Fibroblast of skin of back (primary cell): Measurements from ENCODE around the gene TBC1D22A.
A peak's percentile ranks its signal among the peaks of the same experiment; 100 is the strongest.

ENCODE experiments used
- DNase-seq: peaks from one replicate; pipeline ENCODE4 v3.0.0-alpha.2; 2013

TBC1D22A gene

DNA sequence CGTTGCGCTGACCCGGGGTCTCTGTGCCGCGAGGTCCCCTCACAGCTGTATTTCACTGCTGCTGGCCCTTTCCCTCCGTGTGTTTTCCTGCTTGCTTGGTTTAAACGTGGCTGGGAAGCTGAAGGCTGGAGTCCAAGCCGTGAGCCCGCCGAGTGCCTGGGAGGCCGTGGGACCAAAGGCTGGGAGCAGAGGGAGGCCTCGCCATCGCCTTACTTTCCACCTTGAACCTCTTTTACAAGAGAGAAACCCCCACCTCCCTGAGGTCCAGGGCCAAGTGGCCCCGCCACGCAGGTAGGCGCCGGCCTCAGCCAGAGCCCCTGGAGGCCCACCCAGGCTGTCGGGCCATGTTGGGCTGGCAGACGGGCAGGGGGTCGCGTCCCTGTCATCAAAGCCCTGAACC is 411.6 kb downstream of the TBC1D22A start:
- DNase-seq, result no peak

DNA sequence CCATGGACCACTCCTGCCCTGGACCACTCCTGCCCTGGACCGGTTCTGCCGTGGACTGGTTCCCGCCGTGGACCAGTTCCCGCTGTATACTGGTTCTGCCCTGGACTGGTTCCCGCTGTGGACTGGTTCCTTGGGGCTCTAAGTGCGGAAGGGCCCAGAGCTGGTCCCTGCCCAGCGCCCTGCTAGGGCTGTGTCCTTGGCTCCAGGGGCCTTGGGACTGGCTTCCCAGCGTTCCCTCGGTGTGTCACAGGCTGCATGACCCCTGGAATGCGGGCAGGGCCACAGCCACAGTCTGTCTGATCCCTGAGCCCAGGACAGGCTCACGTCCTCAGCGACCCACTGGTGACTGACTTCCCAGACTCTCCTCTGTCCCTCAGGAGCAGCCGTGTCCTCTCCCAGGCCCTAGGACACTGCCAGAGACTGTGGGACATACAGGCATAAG is 412.2 kb downstream of the TBC1D22A start:
- peak; percentile 6 for DNase-seq

DNA sequence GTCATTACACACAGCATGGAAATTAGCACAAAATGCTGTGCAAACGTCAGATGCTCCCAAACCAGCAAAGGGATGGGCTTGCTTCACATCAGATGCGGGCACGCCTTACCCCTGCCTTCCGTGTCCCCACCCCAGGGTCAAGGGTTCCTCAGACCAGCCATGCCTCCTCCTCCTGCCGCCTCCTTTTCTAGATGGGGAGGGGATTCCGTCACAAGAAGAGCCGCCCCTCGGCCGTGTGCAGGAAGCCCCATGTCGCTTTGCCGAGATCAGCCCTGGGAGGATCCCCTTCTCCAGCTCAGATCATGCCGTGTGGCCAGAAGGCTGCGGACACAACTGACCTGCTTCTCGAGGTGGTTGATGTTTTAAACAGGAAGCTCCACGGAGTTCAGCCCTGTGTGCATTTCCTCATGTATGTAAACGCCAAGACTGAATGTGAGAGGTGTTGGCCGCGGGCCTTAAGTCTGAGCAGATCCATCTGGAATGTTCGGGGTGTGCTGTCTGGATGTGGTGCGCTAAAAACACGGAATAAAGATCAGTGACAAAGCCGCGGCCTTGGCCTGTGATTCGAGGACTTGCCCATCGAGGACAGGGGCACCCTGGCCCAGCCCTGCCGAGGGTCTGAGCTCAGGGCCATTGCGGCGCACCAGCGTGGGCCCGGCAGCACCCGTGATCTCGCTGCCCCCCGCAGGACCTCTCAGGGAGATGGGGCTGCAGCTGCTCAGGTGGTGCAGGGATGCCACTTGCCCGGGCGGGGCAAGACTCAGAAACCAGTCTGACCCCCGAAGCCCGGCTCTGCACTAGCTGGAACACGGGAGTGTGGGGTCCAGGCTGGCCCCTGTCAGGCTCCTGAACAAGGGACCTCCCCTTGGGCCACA is 412.9 kb downstream of the TBC1D22A start:
- peak; percentile 55 for DNase-seq

DNA sequence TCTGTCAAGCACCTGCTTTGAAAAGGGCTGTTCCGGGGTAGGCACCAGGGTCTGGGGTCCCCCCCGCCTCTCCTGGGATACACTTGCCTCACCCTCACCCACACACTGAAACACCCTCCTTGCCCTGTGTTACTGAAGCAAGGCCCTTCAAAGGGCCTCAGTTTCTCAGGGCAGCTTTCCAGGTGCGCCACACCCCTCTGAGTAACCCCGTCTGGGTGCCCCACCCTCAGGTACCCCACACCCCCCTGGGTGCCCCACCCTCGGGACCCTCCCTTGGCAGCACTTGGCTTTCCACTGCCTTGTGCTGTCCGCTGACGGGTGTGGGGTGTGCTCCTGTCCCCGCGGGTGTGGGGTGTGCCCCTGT is 413.6 kb downstream of the TBC1D22A start:
- DNase-seq, result no peak

DNA sequence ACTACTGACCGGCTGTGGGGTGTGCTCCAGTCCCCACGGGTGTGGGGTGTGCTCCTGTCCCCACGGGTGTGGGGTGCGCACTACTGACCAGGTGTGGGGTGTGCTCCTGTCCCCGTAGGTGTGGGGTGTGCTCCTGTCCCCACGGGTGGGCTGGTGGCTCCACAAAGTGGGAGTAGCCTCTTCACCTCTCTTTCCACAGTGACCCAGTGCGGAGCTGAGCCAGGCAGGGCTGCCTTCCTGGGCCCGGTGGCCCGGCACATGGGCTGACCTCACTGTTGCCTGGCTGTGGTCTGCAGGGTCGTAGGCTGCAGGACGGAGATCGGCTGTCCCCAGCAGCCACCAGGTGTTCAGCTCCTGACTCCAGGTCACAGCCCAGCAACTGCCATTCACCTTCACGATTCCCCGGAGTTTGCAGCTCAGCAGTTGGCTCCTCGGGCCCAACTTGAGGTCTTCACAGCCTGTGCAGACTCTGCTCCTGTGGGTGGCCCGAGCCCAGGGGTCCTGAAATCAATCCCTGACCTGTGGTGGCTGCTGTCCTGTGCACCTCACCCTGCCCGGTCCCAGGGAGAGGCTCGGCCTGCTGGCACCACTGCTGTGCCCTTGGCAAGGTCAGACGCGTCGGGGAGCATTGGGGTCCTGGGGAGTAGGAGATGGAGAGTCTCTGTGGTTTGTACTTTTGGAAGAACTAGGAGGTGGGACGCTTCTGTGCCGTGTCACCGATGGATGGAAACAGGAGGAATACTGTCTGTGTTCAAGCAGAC is 414.3 kb downstream of the TBC1D22A start:
- DNase-seq, result no peak

DNA sequence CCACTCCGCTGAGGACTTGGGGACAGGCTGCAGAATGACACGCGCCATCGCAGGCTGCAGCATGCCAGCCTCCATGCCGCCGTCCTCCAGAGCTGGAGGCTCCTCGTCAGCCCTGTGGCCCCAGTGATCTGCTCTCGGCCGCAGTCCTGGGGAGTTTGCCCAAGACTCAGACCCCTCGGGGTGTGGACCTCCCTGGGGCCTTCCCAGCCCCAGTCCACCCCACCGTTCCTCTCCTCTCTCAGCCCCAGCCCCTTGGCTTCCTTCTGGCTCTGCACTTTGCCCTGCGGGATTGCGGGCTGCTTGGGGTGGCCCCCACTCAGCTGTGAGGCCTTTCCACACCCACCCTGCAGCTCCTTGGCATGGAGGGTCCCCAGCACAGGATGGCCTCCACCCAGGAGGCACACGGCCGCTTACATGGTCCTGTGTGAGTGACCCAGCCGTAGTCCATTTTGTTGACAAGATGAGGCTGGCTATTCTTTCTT is 414.9 kb downstream of the TBC1D22A start:
- no peak for DNase-seq

DNA sequence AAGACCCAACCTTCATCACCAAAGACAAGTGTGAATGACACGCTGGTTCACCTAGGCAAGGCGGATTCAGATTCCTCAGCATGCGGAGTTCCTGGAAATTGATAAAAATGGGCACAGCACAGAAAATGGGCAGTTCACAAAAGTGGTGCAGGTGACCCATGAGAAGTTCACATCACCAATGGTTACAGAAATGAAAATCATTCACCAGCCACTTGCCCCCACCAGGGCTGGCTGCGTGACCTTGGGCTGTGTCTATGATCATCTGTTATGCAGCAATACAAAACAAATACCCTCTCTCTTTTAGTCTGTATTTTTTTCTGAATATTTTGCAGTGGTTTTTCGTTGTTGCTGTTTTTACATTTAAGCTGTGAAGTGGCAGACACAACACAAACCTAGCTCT is 415.9 kb downstream of the TBC1D22A start:
- DNase-seq, result no peak

DNA sequence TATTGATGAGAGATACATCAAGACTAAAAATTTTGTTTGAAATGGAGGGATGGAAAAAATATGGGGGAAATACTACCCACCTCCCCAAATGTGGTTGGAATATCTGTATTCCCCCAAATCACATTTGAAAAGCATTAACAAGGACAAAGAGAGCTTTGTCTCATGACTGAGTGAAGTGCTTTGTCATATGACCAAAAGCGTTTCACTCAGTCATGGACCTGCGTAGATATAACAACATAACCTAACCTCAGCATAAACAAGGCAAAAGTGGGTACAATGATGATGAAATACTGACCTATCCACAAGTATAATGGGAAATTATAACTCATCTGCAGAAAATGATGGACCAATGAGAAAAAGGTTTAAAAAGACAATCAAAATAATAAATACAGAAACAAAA is 418.3 kb downstream of the TBC1D22A start:
- DNase-seq, result no peak

DNA sequence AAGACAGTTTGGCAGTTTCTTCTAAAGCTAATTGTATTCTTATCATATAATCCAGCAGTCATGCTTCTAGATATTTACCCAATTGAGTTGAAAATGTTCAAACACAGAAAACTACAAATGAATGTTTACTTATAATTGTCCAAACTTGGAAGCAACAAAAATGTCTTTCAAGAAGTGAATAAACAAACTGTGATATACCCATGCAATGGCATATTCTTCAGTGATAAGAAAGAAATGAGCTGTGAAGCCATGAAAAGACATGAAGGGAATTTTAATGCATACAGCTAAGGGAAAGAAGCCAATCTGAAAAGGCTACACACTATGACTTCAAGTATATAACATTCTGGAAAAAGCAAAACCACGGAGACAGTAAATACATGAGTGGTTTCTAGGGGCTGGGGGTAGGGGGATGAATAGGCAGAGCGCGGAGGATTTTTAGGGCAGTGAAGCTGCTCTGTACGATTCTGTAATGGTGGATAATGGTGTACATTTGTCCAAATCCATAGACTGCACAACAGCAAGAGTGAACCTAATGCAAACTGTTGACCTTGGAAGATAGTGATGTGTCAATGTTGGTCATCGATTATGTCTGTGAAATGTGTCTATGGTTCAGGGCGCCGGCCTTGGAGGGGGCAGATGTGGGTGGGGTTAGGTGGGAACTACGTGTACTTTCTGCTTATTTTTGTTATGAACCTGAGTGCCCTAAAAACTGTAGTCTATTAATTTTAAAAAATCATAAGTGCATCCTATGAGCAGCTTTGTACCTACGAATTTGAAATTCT is 424.9 kb downstream of the TBC1D22A start:
- DNase-seq, result no peak

DNA sequence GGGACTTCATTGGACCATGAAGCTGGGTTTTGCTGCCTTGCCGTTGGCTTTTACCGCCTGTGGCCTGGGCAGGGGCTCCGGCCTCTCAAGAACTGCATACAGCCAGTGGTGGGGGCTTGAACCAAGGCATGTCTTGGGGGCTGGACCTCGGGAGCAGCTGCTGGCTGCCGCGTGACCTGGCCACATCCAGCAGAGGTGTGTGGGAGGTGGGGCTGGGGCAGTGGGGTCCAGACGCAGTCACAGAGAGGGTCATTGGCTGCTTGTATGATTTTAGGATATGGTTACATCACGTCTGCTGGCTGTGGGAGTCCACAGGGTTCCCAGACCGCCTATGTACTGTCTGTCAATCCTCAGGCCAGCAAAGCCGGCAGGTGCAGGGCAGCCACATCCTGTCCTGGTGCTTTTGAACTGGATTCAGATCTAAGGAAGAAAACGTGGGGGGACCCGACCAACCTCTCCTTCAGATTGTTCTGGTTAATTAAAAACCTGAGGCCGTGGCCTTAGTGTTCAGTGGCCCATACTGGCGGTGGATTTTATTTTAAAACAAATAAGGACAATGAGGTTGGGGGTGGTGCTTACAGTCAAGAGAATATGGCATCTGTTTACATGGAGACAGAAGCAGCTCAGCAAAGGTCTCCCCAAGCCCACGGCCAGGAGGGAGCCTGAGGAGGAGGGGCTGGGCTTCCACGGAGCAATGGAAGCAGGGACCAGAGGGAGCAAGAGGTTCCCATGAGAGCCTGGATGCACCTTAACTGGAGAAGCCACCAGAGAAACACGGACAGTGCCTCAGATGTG is 426.0 kb downstream of the TBC1D22A start:
- no peak for DNase-seq

DNA sequence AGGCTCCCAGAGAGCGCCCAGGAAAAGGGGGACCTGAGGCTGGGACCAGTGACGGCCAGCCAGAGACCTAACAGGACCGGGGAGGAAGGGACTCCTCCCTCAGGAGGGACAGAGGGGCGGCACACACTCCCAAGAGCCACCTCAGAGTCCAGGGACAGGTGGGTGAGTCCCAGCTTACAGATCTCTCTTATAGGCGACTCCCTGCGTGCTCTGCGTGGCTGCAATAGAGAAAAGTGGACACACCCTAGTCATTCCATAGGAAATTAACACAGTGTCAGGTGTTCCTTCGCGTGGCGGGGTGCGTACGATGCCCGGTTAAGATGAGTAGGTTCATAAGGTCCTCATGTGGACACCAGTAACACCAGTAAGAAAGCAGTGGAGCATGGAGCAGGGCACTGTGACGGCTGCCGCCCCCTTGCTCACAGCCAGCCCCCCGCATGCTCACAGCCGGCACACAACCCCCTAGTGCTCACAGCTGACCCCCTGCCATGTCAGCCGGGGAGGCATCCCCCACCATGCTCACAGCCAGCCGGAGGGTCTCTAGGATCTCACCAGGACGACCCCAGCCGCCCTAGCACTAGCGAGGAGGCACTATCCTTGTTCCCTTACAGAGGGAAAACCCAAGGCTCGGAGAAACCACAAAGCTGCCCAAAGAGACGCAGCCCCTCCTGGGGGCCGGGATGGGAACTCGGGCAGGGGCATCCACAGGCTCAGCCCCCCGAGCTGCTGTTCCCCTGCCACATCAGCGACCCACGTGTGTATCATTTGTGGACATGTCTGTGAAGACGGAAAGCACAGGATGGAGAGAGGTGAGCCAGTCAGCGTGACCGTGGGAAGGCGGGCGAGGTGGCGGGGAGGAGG is 426.8 kb downstream of the TBC1D22A start:
- no peak for DNase-seq

DNA sequence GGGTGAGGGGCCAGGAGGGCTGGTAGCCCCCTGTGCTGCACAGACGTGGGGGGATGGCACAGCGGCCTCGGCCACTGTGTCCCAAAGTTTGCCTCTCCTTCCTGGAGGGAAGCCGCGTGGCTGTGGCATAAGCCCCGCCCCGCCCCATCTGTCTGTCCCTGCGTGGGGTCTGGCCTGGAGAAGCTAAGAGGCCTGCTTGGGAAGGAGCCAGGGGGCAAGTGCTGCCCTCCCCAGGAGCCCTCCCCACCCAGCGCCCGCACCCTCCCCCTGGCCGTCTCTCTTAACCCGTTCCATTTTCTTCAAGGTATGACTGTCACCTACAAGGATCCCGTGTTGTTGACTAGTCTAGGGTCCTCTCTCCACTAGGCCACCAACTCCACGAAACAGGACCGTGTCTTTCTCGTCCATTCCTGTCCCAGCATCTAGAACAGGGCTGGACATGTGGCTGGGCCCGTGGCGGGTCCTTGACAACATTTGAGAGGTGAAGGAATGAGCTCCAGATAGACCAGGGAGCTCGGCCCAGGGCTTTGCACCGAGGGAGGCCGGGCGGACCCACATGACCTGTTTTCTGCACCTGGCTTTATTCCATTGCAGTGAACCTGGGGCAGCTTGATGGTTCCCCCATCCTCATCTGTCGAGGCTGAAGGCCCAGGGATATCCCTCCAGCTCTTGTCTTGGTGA is 428.0 kb downstream of the TBC1D22A start:
- no peak for DNase-seq

DNA sequence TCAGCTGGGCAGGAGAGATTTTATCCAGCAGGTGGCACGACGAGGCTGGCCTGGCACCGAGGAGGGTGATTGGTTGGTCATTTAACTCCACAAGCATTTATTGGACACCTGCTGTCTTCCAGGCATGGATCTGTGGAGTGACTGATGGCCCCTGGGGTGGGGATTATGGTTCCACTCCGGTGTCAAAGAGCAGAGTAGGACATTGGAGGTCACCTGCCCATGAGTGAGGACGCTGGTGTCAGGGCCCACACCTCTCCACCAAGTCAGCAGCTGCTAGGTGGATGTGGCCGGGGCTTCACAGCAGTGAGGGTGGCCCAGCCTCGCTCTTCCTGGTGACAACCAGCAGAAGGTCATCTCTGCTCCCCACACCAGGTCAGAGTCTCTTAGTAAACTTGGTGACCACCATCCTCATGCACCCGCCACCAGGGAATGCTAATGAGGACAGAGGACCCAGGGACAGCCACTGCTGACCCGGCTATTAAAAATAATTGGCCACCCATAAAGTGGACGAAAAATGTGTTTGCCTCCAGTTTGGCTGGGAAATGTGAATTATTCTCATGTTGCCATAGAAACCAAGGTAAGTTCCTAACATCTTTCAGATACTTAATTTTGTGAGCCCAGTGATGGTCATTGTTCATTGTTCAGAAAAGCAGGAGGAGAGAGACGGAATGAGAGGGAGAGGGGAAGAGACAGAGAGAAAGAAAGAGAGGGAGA is 428.7 kb downstream of the TBC1D22A start:
- no peak for DNase-seq

DNA sequence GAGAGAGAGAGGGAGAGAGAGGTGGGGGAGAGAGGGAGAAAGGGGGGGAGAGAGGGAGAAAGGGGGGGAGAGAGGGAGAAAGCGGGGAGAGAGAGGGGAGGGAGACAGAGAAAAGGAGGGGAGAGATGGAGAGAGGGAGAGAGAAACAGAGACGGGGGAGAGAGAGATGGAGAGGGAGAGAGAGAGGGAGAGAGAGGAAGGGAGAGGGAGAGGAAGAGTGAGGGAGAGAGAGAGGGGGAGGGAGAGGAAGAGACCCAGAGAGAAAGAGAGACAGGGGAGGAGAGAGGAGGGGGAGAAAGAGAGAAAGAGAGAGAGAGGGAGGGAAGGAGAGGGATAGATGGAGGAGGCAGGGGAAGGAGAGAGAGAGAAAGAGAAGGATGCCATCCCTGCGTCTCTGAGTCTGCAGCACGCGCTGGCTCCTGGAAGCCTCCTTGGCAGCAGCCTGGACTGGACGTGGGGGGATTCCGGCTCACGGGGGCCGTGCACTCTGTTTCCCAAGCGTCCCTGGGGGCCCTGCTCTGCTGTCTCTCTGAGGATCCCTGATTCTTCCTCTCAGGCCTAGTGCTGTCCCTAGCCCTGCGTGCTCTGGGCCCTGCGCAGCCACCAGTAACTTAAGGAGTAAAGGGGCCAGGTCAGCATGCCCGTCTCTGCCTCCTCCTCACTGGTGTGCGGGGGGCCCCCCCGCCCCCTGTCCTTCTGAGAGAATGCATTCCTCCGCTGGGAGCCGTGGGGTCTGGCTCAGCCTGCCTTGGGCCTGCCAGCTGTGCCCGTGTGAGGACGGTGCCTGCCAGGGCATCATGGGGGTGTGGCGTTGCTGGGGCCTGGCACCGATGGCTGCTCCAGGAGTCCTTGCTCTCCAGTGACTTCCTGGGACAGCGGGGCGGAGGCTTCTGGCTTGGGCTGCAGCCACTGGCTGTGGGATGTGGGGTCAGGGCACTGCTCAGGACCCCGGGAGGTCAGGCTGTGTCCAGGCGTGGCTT is 429.5 kb downstream of the TBC1D22A start:
- no peak for DNase-seq

DNA sequence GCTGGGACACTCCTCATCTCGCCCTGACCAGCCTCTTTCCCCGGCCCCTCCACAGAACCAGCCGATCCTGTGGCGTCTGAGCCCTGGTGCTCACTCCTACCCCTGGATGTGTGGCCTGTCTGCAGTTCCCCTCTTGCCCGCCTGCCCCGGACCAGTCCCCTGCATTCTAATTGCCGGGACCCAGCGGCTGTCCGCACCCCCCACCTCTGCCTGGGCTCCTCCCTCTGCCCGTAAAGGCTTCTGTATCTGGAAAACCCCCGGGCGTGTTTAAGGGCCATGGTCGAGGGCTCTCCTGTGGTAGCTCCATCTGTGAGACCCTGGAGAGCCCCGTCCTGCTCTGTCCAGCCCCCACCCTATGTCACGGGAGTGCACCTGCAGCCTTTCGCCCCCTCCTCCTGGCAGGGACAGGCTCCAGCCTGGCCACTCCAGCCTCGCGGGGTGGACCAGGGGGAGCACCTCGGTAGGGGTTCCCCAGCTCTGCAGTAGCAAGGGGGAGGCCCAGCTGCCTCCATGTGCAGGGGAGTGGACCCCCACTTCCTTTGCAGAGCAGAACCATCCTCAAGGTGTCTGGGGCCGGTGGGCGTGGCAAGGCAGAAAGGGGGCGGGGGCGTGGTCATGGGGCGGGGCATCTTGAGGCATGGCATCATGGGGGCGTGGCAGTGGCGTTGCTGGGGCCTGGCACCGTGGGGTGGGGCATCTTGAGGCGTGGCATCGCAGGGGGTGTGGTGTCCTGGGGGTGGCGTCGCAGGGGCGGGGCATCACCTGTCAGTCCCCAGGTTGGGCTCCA is 430.4 kb downstream of the TBC1D22A start:
- no peak for DNase-seq

DNA sequence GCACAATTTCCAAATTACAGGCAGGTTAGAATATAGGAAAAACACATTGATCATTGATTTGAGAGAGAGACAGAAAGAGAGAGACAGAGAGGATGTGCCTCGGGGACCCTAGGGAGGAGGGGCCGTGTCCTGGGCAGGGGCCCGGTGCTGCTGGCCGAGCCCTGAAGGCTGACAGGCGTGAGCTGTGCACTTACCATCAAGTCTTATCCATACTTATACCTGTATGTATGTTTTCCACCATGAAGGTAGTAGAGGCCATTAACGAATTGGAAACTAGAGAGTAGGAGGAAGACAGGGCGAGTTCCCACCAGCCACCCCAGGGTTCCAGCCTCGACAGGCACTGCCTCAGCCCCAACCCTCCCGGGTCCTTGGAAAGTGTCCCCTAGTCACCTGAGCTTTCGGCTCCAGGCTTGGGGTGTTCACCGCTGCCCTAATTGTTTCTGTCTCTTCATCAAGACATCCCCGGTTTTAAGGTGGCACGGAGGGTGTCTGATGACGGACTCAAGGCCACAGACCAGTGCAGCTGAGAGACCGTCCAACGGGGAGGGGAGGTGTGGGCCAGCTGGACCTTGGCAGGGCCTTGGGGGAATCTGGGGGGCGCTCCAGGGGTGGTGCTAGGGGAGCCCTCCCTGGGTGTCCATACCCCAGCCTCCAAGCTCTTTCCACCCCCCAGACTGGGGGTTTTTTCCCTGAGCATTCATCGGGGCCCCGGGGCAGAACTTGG is 431.3 kb downstream of the TBC1D22A start:
- DNase-seq, result no peak
